NB4 (cell line): Measurements from ENCODE around the gene MTHFS.

Source experiments
- CTCF ChIP-seq: IDR thresholded peaks from one replicate; pipeline ENCODE4 v1.5.1; 2012; ENCODE audit warnings: low read depth, low read length
- MAX ChIP-seq: IDR thresholded peaks from 2 replicates; pipeline ENCODE4 v1.6.1; 2011; ENCODE audit warnings: low read depth, low read length
- MYC ChIP-seq: IDR thresholded peaks from 2 replicates; pipeline ENCODE4 v1.6.1; 2011; ENCODE audit warnings: low read depth, low read length
- POLR2A ChIP-seq: IDR thresholded peaks from 2 replicates; pipeline ENCODE4 v1.6.1; 2011; ENCODE audit warnings: mild to moderate bottlenecking; ENCODE audit not compliant: insufficient read length; ENCODE audit errors: extremely low read depth

- TF ChIP-seq CTCF: no peak
- TF ChIP-seq POLR2A: no peak
- TF ChIP-seq MAX: no peak
- TF ChIP-seq MYC: no peak
Measured at GRCh38 chr15:79886124-79886523, 10.7 kb downstream of the MTHFS start.
